ENCODE results near the gene GSE1. TPM values are rescaled to one million over a fixed set of nuclear protein-coding genes. Genes with fewer than 3 reads are reported as not detected.
A peak's percentile ranks its signal among the peaks of the same experiment; 100 is the strongest.

GSE1 gene
- total and polyA plus RNA-seq, 9 of the 15 experiments (the other 6 are each of a cell fraction or from before 2014, with no cell fraction given) = 12.2 to 244 (median 57.9) TPM

DNA sequence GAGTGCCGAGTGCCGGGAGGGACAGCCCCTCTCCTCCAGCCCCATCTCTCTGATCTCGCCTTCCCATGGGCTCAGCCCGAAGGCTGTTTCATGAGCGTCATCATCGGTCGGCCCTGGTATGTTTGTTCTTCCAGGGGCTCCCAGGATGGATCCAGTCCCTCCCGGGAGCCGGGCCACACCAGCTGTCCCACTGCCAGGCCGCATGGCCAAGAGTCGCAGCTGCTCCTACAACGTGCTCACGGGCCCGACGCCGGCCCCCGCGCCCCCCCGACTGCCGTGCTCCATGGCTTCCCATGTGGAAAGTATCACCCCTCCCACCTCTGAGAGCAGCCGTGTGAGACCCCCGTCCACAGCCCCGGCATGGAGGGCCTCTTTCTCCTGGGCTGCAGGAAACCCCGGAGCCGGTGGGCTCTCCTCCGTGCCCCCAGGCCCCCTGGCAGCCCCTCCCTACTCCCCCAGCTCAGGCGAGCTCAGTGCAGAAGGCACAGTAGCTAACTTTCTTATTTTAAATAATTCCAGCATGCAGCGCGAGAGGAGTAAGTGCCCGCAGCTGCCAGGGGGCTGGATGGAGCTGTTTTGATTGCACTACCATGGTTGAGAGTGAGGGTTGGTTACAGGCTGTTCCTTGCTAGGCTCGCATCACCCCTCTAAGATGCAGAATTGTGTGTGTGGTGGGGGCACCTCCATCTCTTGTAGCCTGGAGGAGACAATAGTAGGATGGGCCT is 26.6 kb upstream of the GSE1 start (continued):
- TF ChIP-seq SREBF1 (IDR thresholded peaks at IDR 0.05; ENCODE audit: borderline replicate concordance, low read depth, low read length) (no peak), BCOR (IDR thresholded peaks at IDR 0.05) (no peak), MCM2 (IDR thresholded peaks at IDR 0.05; ENCODE audit: low read depth) (no peak), PRMT5 (CRISPR knock-in tag; IDR thresholded peaks at IDR 0.05) (no peak), RFX5 (IDR thresholded peaks at IDR 0.05; ENCODE audit: low read depth, low read length) (no peak), RBFOX2 (IDR thresholded peaks at IDR 0.05; ENCODE audit: low read depth, low read length) (0 out of 2 replicates have a peak, but pooled peaks have one; percentile 21)
- TF ChIP-seq, protein P1, sequence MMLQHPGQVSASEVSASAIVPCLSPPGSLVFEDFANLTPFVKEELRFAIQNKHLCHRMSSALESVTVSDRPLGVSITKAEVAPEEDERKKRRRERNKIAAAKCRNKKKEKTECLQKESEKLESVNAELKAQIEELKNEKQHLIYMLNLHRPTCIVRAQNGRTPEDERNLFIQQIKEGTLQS (IDR thresholded peaks at IDR 0.05) = no peak
- TF ChIP-seq, protein P1 (CRISPR knock-in tag; conservative IDR thresholded peaks at IDR 0.05) = no peak
- TF ChIP-seq, protein P2, sequence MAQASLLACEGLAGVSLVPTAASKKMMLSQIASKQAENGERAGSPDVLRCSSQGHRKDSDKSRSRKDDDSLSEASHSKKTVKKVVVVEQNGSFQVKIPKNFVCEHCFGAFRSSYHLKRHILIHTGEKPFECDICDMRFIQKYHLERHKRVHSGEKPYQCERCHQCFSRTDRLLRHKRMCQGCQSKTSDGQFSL (CRISPR knock-in tag; IDR thresholded peaks at IDR 0.05) = peak; percentile 49; the same call in 1 of the 2 replicates
- TF ChIP-seq, protein P2 (tag; IDR thresholded peaks at IDR 0.05) = no peak
- TF ChIP-seq, protein P3, sequence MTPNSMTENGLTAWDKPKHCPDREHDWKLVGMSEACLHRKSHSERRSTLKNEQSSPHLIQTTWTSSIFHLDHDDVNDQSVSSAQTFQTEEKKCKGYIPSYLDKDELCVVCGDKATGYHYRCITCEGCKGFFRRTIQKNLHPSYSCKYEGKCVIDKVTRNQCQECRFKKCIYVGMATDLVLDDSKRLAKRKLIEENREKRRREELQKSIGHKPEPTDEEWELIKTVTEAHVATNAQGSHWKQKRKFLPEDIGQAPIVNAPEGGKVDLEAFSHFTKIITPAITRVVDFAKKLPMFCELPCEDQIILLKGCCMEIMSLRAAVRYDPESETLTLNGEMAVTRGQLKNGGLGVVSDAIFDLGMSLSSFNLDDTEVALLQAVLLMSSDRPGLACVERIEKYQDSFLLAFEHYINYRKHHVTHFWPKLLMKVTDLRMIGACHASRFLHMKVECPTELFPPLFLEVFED (CRISPR knock-in tag; conservative IDR thresholded peaks at IDR 0.05) = no peak
